SK-N-SH treated with all-trans-retinoic acid at 6 μM for 48 hours (cell line): ENCODE results near the gene LYZL6.
"Not testable (repeated sequence)": the region's sequence is repeated elsewhere in the genome, so short reads cannot be mapped to it uniquely, and the experiment has no call there.

ENCODE experiments used
- ATAC-seq: fragments of 200-7000 bp; cut with Tn5 transposase; 3 replicates; pipeline ENCODE4 v1.9.1; 2020; ENCODE audit warnings: mild to moderate bottlenecking, moderate library complexity
- ARNTL ChIP-seq: fragments of 450-650 bp; formaldehyde crosslinking; IDR thresholded peaks from 2 replicates; pipeline ENCODE4 v1.5.0; 2020; ENCODE audit warnings: low read depth, mild to moderate bottlenecking, moderate library complexity, borderline replicate concordance
- BACH2 ChIP-seq: fragments of 250-450 bp; sonication (Bioruptor Pico); IDR thresholded peaks from 2 replicates; pipeline ENCODE4 v1.9.0; 2021; ENCODE audit warnings: mild to moderate bottlenecking, borderline replicate concordance
- CSDC2 ChIP-seq: fragments of 250-450 bp; sonication (Bioruptor Pico); IDR thresholded peaks from 2 replicates; pipeline ENCODE4 v1.5.0; 2020; ENCODE audit warnings: mild to moderate bottlenecking, moderate library complexity
- CSRNP3 ChIP-seq: fragments of 250-450 bp; sonication (Bioruptor Pico); IDR thresholded peaks from 2 replicates; pipeline ENCODE4 v1.5.1; 2021; ENCODE audit warnings: mild to moderate bottlenecking, moderate library complexity
- ESRRG ChIP-seq: fragments of 250-450 bp; sonication (Bioruptor Pico); IDR thresholded peaks from 2 replicates; pipeline ENCODE4 v1.6.1; 2021; ENCODE audit warnings: mild to moderate bottlenecking
- GLIS3 ChIP-seq: fragments of 250-450 bp; sonication (Bioruptor Pico); IDR thresholded peaks from 2 replicates; pipeline ENCODE4 v1.5.0; 2020; ENCODE audit warnings: mild to moderate bottlenecking, moderate library complexity
- ISL1 ChIP-seq: fragments of 250-450 bp; sonication (Bioruptor Pico); IDR thresholded peaks from 2 replicates; pipeline ENCODE4 v2.1.2; 2022; ENCODE audit warnings: mild to moderate bottlenecking, moderate library complexity
- OSR1 ChIP-seq: fragments of 250-450 bp; sonication (Bioruptor Pico); IDR thresholded peaks from 2 replicates; pipeline ENCODE4 v1.8.0; 2022; ENCODE audit warnings: moderate library complexity, mild to moderate bottlenecking, inconsistent platforms
- PATZ1 ChIP-seq: fragments of 250-450 bp; sonication (Bioruptor Pico); IDR thresholded peaks from 2 replicates; pipeline ENCODE4 v1.8.0; 2020; ENCODE audit warnings: mild to moderate bottlenecking, moderate library complexity, borderline replicate concordance
- POU6F1 ChIP-seq: fragments of 250-450 bp; sonication (Bioruptor Pico); IDR thresholded peaks from 2 replicates; pipeline ENCODE4 v1.8.0; 2021; ENCODE audit warnings: low read depth, mild to moderate bottlenecking, moderate library complexity, borderline replicate concordance
- PPARA ChIP-seq: fragments of 250-450 bp; sonication (Bioruptor Pico); IDR thresholded peaks from 2 replicates; pipeline ENCODE4 v1.5.0; 2020; ENCODE audit warnings: mild to moderate bottlenecking, borderline replicate concordance
- RARB ChIP-seq: fragments of 250-450 bp; sonication (Bioruptor Pico); IDR thresholded peaks from 2 replicates; pipeline ENCODE4 v1.8.0; 2021; ENCODE audit warnings: mild to moderate bottlenecking, moderate library complexity
- SNAI2 ChIP-seq: fragments of 250-450 bp; sonication (Bioruptor Pico); IDR thresholded peaks from 2 replicates; pipeline ENCODE4 v1.5.0; 2020; ENCODE audit warnings: mild to moderate bottlenecking, moderate library complexity
- TCF4 ChIP-seq: fragments of 250-450 bp; sonication (Bioruptor Pico); IDR thresholded peaks from 2 replicates; pipeline ENCODE4 v1.8.0; 2021; ENCODE audit warnings: mild to moderate bottlenecking, moderate library complexity, borderline replicate concordance
- TOX ChIP-seq: fragments of 250-450 bp; sonication (Bioruptor Pico); IDR thresholded peaks from 2 replicates; pipeline ENCODE4 v1.8.0; 2021; ENCODE audit warnings: mild to moderate bottlenecking, moderate library complexity, borderline replicate concordance
- TSHZ2 ChIP-seq: fragments of 250-450 bp; sonication (Bioruptor Pico); IDR thresholded peaks from 2 replicates; pipeline ENCODE4 v1.5.0; 2020; ENCODE audit warnings: mild to moderate bottlenecking, moderate library complexity
- ZFP3 ChIP-seq: fragments of 250-450 bp; sonication (Bioruptor Pico); IDR thresholded peaks from 2 replicates; pipeline ENCODE4 v1.5.0; 2020; ENCODE audit warnings: mild to moderate bottlenecking, moderate library complexity
- ZFP30 ChIP-seq: fragments of 450-650 bp; formaldehyde crosslinking; IDR thresholded peaks from 2 replicates; pipeline ENCODE4 v1.5.0; 2022; ENCODE audit warnings: mild to moderate bottlenecking, moderate library complexity
- ZNF8 ChIP-seq: fragments of 450-650 bp; formaldehyde crosslinking; IDR thresholded peaks from 2 replicates; pipeline ENCODE4 v1.5.0; 2020; ENCODE audit warnings: mild to moderate bottlenecking, moderate library complexity

LYZL6 gene

GRCh38 chr17:35898283-35899070 is 45.0 kb downstream of the LYZL6 start:
- peak; percentile 64 for ATAC-seq
- TF ChIP-seq ESRRG (CRISPR knock-in tag) (no peak), PATZ1 (CRISPR knock-in tag) (no peak), ARNTL (CRISPR knock-in tag) (no peak), ZNF8 (CRISPR knock-in tag) (no peak), SNAI2 (CRISPR knock-in tag) (no peak), TSHZ2 (no peak), CSRNP3 (CRISPR knock-in tag) (no peak), RARB (CRISPR knock-in tag) (no peak), TOX (CRISPR knock-in tag) (no peak), ZFP30 (CRISPR knock-in tag) (no peak), ISL1 (CRISPR knock-in tag) (no peak), BACH2 (CRISPR knock-in tag) (no peak), CSDC2 (CRISPR knock-in tag) (no peak), PPARA (CRISPR knock-in tag) (no peak), POU6F1 (no peak), ZFP3 (no peak), TCF4 (CRISPR knock-in tag) (no peak), OSR1 (no peak), GLIS3 (CRISPR knock-in tag) (no peak)
- TF ChIP-seq, all 23 proteins: peak for 0

- ATAC-seq, result not testable (repeated sequence)
These were observed 45.7 kb downstream of the LYZL6 start for GRCh38 chr17:35897772-35898171.

- TF ChIP-seq BACH2 (CRISPR knock-in tag), result no peak
- TF ChIP-seq PATZ1 (CRISPR knock-in tag), result no peak
- no peak for TF ChIP-seq CSRNP3 (CRISPR knock-in tag)
- ATAC-seq, result no peak
These were observed 47.6 kb downstream of the LYZL6 start for GRCh38 chr17:35895636-35896587.
